GM21528 (cell line): ENCODE measurements around the gene TGFBR2.

Source experiments
- ATAC-seq: cut with Tn5 transposase; IDR thresholded peaks from one replicate; pipeline ENCODE4 v1.9.1; 2021; ENCODE audit warnings: mild to moderate bottlenecking, moderate library complexity; ENCODE audit not compliant: unreplicated experiment, low FRiP score

Gene TGFBR2

GRCh38 chr3:30600572-30600971, 5.8 kb upstream of the TGFBR2 start:
- ATAC-seq, result no peak

GRCh38 chr3:30602946-30603345, 3.5 kb upstream of the TGFBR2 start:
- no peak for ATAC-seq

- no peak for ATAC-seq
These were observed 2.3 kb upstream of the TGFBR2 start for GRCh38 chr3:30604093-30604492.

GRCh38 chr3:30604558-30604957, 1.8 kb upstream of the TGFBR2 start:
- no peak for ATAC-seq

GRCh38 chr3:30605005-30605404, 1.4 kb upstream of the TGFBR2 start:
- no peak for ATAC-seq

- no peak for ATAC-seq
These were observed 598 bp upstream of the TGFBR2 start for GRCh38 chr3:30605706-30606300.

- peak; percentile 53 for ATAC-seq
These were observed 832 bp downstream of the TGFBR2 start for GRCh38 chr3:30607032-30607833.

GRCh38 chr3:30608598-30608947, 2.2 kb downstream of the TGFBR2 start:
- ATAC-seq, result no peak

GRCh38 chr3:30609930-30610701, 3.7 kb downstream of the TGFBR2 start:
- no peak for ATAC-seq

- ATAC-seq, result no peak
These were observed 4.4 kb downstream of the TGFBR2 start for GRCh38 chr3:30610702-30611368.

GRCh38 chr3:30611613-30612436, 5.4 kb downstream of the TGFBR2 start:
- ATAC-seq, result no peak

GRCh38 chr3:30612437-30613132, 6.2 kb downstream of the TGFBR2 start:
- ATAC-seq, result no peak

GRCh38 chr3:30613133-30613825, 6.9 kb downstream of the TGFBR2 start:
- ATAC-seq, result no peak

GRCh38 chr3:30614373-30614772, 8.0 kb downstream of the TGFBR2 start:
- no peak for ATAC-seq

GRCh38 chr3:30614943-30615342, 8.5 kb downstream of the TGFBR2 start:
- no peak for ATAC-seq

- no peak for ATAC-seq
These were observed 9.4 kb downstream of the TGFBR2 start for GRCh38 chr3:30615615-30616346.

GRCh38 chr3:30616347-30617027, 10.1 kb downstream of the TGFBR2 start:
- ATAC-seq, result no peak

- no peak for ATAC-seq
These were observed 10.7 kb downstream of the TGFBR2 start for GRCh38 chr3:30617069-30617468.
